Neural cell (in vitro differentiated cells): Measurements from ENCODE around the gene EAF2.

Experiments
- EP300 ChIP-seq: fragments of 450-650 bp; conservative IDR thresholded peaks from 2 replicates; pipeline ENCODE4 v1.6.1; 2014; ENCODE audit warnings: antibody characterized with exemption, mild to moderate bottlenecking, moderate library complexity; ENCODE audit not compliant: poor library complexity, severe bottlenecking
- EZH2 ChIP-seq: fragments of 200-600, 300-800 bp; shearing (Covaris generic), sonication (generic); IDR thresholded peaks from 2 replicates; pipeline ENCODE4 v1.6.1; 2014; ENCODE audit warnings: antibody characterized with exemption, low read length, borderline replicate concordance, mild to moderate bottlenecking; ENCODE audit not compliant: insufficient read depth, poor library complexity, severe bottlenecking
- MXI1 ChIP-seq: fragments of 450-650 bp; conservative IDR thresholded peaks from 2 replicates; pipeline ENCODE4 v1.6.1; 2014; ENCODE audit warnings: antibody characterized with exemption, mild to moderate bottlenecking; ENCODE audit not compliant: poor library complexity, severe bottlenecking
- POLR2AphosphoS5 ChIP-seq: IDR thresholded peaks from 2 replicates; pipeline ENCODE4 v1.6.1; 2012
- TF ChIP-seq, protein P1 (sequence below): fragments of 450-650 bp; IDR thresholded peaks from 2 replicates; pipeline ENCODE4 v1.5.1; 2014; ENCODE audit warnings: antibody characterized with exemption, mild to moderate bottlenecking, moderate library complexity; ENCODE audit not compliant: poor library complexity, severe bottlenecking
- TF ChIP-seq, protein P2 (sequence below): IDR thresholded peaks from 2 replicates; pipeline ENCODE4 v1.6.1; 2012; ENCODE audit warnings: borderline replicate concordance

DNA sequence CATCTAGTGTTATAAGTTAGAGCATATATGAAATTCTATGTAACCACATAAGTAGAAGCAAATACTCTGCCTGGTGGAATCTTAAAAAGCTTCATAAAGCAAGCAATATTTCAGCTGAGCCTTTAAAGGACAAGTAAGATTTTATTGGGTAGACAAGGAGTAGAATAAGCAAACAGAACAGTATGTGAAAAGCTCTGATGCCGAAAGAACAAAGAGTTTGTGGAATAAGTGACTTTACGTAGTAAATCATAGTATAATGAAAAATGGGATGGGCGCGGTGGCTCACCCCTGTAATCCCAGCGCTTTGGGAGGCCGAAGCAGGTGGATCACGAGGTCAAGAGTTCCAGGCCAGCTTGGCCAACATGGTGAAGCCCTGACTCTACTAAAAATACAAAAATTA is 9.9 kb downstream of the EAF2 start:
- no peak for TF ChIP-seq EP300
- TF ChIP-seq, protein P1, sequence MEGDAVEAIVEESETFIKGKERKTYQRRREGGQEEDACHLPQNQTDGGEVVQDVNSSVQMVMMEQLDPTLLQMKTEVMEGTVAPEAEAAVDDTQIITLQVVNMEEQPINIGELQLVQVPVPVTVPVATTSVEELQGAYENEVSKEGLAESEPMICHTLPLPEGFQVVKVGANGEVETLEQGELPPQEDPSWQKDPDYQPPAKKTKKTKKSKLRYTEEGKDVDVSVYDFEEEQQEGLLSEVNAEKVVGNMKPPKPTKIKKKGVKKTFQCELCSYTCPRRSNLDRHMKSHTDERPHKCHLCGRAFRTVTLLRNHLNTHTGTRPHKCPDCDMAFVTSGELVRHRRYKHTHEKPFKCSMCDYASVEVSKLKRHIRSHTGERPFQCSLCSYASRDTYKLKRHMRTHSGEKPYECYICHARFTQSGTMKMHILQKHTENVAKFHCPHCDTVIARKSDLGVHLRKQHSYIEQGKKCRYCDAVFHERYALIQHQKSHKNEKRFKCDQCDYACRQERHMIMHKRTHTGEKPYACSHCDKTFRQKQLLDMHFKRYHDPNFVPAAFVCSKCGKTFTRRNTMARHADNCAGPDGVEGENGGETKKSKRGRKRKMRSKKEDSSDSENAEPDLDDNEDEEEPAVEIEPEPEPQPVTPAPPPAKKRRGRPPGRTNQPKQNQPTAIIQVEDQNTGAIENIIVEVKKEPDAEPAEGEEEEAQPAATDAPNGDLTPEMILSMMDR = no peak
- no peak for TF ChIP-seq MXI1
- TF ChIP-seq EZH2 = no peak
- TF ChIP-seq, protein P2, sequence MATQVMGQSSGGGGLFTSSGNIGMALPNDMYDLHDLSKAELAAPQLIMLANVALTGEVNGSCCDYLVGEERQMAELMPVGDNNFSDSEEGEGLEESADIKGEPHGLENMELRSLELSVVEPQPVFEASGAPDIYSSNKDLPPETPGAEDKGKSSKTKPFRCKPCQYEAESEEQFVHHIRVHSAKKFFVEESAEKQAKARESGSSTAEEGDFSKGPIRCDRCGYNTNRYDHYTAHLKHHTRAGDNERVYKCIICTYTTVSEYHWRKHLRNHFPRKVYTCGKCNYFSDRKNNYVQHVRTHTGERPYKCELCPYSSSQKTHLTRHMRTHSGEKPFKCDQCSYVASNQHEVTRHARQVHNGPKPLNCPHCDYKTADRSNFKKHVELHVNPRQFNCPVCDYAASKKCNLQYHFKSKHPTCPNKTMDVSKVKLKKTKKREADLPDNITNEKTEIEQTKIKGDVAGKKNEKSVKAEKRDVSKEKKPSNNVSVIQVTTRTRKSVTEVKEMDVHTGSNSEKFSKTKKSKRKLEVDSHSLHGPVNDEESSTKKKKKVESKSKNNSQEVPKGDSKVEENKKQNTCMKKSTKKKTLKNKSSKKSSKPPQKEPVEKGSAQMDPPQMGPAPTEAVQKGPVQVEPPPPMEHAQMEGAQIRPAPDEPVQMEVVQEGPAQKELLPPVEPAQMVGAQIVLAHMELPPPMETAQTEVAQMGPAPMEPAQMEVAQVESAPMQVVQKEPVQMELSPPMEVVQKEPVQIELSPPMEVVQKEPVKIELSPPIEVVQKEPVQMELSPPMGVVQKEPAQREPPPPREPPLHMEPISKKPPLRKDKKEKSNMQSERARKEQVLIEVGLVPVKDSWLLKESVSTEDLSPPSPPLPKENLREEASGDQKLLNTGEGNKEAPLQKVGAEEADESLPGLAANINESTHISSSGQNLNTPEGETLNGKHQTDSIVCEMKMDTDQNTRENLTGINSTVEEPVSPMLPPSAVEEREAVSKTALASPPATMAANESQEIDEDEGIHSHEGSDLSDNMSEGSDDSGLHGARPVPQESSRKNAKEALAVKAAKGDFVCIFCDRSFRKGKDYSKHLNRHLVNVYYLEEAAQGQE = no peak
- no peak for TF ChIP-seq POLR2AphosphoS5
